GM21737 (cell line): ENCODE measurements around the gene PDCD1.
A peak's percentile ranks its signal among the peaks of the same experiment; 100 is the strongest.

Source experiments
- ATAC-seq: cut with Tn5 transposase; IDR thresholded peaks from one replicate; pipeline ENCODE4 v1.9.1; 2021; ENCODE audit warnings: mild to moderate bottlenecking, moderate library complexity; ENCODE audit not compliant: unreplicated experiment

PDCD1 gene

DNA sequence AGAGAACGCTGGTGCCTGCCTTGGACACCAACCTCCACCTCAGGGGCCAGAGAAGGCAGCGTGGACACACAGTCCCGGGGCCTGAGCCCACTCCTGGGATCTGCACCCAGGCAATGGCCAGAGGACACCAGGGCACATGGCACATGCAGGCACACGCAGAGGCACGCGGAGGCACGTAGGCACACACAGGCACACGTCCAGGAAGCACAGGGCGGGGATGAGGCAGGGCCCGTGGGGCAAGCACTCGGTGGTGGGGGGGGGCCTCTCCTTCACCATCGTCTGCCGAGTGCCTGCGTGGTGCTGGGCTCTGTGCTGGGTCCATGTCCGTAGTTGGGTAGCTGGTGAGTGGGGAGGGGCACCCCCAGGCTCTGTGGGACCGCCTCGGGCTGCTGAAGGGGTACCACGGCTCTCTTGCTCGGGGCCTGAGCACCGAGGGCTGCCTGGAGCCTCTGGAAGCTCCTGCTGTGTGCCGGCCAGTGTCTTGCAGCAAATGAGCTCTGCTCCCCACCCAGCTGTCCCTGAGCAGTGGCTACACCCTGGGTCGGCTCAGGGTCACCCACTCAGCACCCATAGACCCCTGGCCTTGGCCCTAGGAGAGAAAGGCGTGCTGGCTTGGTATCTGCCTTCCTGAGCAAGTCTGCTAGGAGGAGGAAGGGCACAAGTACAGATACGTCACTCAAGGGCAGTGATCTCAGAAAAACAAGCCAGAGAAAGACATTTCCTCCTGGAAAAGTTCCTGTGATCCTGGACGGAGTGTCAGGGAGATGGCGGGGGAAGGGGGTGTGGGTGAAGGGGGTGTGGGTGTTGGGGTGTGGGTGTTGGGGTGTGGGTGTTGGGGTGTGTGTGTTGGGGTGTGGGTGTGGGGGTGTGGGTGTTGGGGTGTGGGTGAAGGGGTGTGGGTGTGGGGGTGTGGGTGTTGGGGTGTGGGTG, 37.3 kb upstream of the PDCD1 start:
- ATAC-seq, result no peak

DNA sequence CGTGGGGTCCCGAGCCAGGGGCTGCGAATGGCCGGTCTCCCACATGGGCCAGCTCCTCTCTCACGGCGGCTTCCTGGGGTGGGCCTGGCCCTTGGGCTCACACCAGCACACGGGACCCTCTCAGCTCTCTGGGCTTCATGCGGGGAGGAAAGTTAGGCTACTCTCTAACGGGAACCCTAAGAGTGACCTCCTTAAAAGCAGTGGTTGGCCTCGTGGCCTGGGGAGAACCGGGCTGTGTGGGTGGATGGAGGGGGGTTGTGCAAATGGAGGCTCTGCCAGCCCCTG, 36.7 kb upstream of the PDCD1 start:
- no peak for ATAC-seq

DNA sequence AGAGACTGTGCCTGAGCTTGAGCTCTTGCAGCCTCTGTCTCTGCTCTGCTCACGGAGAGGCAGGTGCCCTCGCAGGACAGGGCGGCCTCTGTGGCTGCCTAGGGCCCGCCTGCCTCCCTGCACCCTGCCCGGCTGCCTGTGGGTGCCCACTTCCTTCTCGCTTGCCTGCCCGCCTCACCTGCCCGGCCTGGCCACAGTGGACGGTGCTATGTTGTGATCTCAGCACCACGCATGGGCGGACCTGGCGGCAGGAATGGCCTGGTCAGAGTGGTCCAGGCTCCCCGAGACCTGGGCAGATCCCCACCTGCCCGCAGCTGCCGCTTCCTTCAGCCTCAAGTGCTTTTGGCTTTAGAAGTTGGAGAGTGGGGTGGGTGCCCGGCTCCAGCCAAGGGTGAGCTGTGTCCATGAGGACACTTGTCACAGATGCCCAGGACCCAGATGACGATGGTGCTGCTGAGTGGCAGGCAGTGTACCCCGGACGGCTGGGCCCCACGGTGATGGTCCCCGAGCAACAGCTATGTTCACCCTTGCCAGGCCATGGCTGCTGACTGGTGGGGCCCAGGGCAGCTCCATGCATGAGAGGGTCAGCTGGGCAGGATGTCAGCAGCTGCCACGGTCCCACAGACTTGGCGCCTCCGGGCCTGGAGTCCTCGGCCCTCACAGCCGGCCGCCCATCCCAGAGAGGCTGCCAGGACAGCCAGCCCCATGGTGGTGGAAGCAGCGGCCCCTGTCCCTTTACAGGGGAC, 36.2 kb upstream of the PDCD1 start:
- ATAC-seq, result no peak

DNA sequence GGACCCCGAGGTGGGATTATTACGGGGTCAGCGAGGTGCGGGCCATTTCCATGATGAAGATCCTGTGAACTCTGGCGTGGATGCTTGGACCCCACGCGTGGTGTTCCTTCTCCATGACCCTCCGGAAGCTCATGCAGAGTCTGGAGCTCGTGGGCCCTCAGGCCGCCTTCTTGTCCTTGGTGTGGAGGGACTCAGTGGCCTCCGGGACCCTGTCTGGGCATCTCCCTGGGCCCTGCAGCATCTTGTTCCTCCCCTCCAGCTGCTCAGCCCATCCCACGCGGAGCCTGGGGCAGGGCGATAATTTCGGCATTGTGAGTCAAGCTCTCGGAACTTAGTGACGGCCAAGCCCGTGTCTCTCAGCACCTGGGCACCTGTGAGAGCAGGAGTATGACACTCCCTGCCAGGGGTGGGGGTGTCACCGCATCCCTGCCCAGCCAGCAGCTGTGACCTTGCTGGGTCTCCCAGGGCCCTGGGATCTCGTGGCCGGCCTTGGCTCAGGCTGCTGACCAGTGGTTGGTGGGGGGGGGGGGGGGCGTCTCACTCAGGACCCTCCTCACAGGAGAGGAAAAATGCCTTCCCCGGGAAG, 35.5 kb upstream of the PDCD1 start:
- no peak for ATAC-seq

GRCh38 chr2:241893265-241893664, 34.6 kb upstream of the PDCD1 start:
- no peak for ATAC-seq

- no peak for ATAC-seq
These were observed 33.8 kb upstream of the PDCD1 start for GRCh38 chr2:241892299-241893137.

- ATAC-seq, result no peak
These were observed 33.2 kb upstream of the PDCD1 start for GRCh38 chr2:241891988-241892298.

DNA sequence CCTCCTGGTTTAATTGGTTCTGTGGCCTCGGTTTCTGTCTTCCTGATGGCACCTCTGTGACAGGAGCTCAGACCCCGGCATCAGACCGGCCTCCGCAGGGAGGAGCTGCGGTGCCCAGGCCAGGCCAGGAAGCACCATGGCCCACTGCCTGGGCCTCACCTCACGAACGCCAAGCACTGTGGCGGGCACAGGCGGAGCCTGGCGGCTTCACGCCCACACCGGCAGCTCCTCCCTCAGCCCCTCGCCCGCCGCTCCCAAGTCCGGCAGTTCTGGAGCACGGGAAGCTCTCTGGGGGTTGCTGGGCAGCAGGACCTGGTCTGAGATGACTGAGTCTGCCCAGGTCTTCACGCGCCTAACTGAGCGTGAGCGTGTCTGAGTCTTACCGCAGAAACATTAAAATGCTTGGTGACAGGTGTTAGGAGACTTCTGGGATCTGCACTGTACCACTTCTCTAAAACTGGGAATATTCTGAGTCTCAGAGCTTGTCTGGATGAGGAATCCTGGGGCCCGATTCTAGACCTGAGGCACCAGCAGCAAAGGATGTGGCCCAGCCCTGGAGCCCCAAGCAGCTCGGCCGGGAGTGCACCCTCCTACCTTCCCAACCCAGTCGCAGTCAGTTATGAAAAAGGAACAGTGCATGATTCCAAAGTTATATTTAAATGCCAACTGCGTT, 32.8 kb upstream of the PDCD1 start:
- no peak for ATAC-seq

DNA sequence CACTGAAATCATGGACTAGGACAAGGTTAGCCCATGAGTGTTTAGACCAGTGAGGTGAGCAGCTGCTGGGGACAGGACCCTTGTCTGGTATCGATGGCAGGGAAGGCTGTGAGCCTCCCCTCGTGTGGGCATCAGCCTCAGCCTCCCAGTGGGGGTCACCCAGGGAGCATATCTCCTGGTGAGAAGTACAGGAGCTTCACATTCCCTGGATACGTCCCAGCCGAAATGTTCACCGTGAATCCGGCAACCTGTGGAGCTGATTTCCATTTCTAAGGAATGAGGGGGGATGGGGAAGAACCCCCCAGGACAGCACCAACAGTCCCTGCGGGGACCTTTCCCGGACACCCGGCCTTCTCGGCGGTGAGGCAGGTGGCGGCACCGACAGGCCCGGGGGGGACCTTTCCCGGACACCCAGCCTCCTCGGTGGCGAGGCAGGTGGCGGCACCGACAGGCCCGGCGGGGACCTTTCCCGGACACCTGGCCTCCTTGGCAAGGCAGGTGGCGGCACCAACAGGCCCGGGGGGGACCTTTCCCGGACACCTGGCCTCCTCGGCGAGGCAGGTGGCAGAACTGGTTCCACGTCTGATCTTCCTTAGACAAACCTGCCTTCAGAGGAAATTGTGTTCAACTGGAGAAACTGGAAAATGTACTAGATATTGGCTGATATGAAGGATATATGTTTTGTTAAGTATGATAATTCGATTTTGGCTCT, 32.0 kb upstream of the PDCD1 start:
- no peak for ATAC-seq

- ATAC-seq, result no peak
These were observed 29.9 kb upstream of the PDCD1 start for GRCh38 chr2:241888641-241889040.

DNA sequence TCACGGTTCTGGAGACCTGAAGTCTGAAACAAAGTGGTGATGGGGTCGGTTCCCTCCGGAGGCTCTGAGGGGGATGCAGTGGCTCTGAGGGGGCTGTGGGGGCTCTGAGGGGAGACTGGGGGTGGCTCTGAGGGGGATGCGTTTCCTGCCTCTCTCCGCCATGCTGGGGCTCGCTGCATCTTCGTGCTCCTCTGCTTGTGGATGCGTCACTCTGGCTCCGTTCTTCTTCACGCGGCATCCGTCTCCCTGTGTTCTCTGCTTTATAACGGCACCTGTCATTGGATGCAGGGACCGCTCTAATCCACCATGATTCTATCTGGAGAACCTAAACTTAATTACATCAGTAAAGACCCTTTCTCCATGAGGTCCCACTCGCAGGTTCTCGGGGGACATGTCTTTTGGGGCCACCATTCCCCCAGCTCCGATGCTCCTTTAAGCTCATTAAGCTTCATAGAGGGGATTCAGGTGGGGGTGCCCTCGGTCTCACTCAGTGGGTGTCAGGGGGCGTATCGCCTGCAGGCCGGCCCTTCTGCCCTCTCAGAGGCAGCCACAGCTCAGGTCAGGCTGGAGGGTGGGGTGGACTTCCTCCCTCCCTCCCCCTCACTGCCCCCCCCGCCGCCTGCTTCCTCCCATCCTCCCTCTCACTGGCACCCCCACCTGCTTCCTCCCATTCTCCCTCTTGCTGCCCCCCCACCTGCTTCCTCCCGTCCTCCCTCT, 29.3 kb upstream of the PDCD1 start:
- ATAC-seq, result no peak

- ATAC-seq, result no peak
These were observed 28.2 kb upstream of the PDCD1 start for GRCh38 chr2:241886840-241887447.

DNA sequence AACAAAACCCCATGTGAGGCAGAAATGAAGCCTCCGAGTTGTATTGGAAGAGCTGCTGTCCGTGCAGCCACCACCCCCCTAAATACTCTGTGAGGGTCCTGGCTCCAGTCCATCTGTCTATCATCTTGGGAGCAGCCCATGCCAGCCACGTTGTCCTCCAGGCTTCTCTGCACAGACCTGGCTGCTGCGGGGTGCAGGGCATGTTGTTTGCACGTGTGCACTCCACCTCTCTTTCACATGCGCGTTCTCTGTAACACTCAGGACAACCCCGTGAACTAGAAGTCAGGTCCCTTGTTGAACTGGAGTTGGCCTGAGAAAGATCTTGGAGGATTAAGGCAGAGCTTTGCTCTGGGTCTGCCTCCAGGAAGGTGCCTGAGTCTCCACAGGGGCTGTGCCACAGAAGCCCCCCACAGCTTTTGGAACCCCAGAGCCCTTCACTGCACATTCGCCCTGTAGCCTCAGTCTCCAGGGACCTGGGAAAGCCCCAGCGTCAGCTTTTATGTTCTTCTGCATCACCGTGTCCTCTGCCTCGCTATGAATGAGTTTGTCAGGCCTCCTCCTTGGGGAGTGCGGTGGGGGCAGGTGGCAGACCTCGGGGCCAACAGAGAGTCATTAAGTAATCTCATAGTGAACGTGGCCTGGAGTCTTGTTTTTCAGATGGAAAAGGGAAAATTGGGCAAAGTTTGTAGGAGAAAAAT, 27.4 kb upstream of the PDCD1 start:
- ATAC-seq, result no peak

DNA sequence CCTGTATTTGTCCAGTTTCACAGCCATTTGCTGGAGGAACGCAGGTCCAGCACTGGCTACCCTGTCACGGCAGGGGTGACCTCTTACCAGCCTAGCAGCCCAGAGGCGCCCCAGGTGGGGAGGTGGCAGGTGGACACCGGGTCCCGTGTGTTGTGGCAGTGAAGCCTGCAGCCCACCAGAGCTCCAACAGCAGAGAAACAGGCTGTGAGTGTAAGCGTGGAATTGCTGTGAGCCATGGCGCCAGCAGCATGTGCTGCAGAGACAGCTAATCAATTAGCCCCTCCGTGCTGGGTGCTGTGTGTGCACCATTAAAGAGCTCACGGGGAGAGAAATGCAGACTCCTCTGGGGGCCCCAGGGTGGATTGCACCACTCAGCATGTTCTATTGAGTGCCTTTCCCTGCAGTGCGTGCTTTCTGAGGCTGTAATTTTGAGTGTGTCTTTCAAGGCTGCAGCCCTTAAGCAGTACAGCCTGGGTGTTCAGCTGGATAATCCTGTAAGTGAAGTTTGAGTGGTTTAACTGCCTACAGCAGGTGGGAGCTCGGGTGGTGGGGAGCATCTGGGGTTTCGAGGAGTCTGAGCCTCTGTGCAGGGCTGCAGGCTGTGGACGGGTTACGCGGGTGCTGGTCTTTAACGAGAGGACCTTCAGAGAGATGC, 26.7 kb upstream of the PDCD1 start:
- ATAC-seq, result no peak

GRCh38 chr2:241884951-241885290, 26.2 kb upstream of the PDCD1 start:
- no peak for ATAC-seq

GRCh38 chr2:241882091-241882625, 23.5 kb upstream of the PDCD1 start:
- ATAC-seq, result peak; percentile 44

DNA sequence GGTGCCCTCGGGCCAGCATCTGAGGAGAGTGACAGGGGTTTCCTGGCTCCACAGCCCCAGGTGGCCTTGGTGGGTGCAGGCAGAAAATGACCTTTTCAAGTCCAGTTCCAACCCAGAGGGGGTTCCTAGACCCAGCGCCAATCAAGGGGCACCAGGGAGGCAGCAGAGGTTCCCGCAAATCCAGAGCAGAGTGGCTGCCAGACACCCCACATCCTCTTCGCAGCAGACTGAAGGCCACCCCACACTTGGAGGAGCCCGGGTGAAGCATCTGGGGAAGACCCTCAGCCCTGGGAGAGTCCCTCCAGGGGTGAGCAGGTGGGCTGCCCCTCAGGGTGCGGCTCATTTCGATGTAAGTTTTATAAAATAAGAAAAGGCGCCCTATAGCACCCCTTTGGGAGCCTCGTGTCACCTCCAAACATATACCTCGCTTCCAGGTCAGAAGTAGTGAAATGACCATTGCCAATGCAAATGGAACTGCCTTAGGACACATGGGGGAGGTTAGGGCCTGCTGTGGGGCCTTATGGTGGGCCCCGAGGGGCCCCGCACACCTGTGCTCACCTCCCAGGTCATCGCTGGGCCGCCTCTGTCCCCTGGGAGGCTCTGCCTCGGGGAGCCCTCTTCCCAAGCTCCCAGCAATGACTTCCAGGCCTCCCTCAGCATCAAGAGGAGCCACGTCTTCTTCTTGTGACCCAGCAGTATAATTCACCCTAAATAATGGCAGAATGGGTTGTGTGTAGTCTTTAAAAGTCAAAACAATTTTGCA, 21.8 kb upstream of the PDCD1 start:
- no peak for ATAC-seq
